ENCODE data around the gene AXDND1. TPM values are rescaled to one million over a fixed set of nuclear protein-coding genes. Genes with fewer than 3 reads are reported as not detected.

AXDND1 gene
- polyA plus RNA-seq, 1 experiment: 0.27 TPM

GRCh38 chr1:179549368-179549700 lies 183.6 kb downstream of the AXDND1 start:
- TF ChIP-seq, protein P1, sequence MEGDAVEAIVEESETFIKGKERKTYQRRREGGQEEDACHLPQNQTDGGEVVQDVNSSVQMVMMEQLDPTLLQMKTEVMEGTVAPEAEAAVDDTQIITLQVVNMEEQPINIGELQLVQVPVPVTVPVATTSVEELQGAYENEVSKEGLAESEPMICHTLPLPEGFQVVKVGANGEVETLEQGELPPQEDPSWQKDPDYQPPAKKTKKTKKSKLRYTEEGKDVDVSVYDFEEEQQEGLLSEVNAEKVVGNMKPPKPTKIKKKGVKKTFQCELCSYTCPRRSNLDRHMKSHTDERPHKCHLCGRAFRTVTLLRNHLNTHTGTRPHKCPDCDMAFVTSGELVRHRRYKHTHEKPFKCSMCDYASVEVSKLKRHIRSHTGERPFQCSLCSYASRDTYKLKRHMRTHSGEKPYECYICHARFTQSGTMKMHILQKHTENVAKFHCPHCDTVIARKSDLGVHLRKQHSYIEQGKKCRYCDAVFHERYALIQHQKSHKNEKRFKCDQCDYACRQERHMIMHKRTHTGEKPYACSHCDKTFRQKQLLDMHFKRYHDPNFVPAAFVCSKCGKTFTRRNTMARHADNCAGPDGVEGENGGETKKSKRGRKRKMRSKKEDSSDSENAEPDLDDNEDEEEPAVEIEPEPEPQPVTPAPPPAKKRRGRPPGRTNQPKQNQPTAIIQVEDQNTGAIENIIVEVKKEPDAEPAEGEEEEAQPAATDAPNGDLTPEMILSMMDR (IDR thresholded peaks at IDR 0.05; ENCODE audit: insufficient read depth, low read depth, low read length): no peak
- ChIA-PET CTCF (no interaction called here), POLR2A (no interaction called here)
- H3K36me3 ChIP-seq (ENCODE audit: control insufficient read depth, insufficient read depth, low read length): no peaks in the 10 kb centered on the region
- DNase-seq (ENCODE audit: low read depth): no peak
- no peak overlapping the region for H3K4me3 ChIP-seq (ENCODE audit: low read depth, low read length)
- H3K27me3 ChIP-seq (ENCODE audit: control insufficient read depth, insufficient read depth, low read length): no peaks in the 10 kb centered on the region

- DNase-seq (ENCODE audit: low read depth): peak; percentile 39
- Histone ChIP-seq H3K36me3 (ENCODE audit: control insufficient read depth, insufficient read depth, low read length) (no peaks in the 10 kb centered on the region), H3K27me3 (ENCODE audit: control insufficient read depth, insufficient read depth, low read length) (no peaks in the 10 kb centered on the region), H3K4me3 (ENCODE audit: low read depth, low read length) (no peak overlapping the region)
- CTCF ChIA-PET: interaction anchor here (1.4 kb wide), 1 partner anchor 9 kb away, joined by 4 read pairs; no protein-coding TSS in a partner anchor
- TF ChIP-seq, protein P1 (IDR thresholded peaks at IDR 0.05; ENCODE audit: insufficient read depth, low read depth, low read length): no peak
- POLR2A ChIA-PET: no interaction called here
Measured at GRCh38 chr1:179550746-179551682, 185.2 kb downstream of the AXDND1 start.

DNA sequence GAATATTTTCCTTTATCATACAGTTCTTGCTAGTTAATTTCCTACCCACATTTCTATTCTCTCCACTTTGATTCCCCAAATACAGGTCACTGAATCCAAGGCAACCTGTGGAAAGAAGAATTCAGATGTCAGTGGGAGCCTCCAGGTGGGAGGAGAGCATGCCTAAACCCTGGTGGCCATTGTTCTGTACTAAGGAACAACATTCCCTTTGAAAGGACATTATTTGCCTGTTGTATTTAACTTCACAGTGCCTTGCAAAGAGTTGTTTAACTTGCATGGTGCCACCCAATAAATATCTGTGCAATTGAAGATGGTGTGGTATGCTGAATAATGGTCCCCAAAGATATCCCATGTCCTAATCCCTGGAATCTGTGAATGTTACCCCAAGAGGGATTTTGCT lies 188.7 kb downstream of the AXDND1 start:
- TF ChIP-seq, protein P1 (IDR thresholded peaks at IDR 0.05; ENCODE audit: insufficient read depth, low read depth, low read length): no peak
- no peak for DNase-seq (ENCODE audit: low read depth)
- H3K4me3 ChIP-seq (ENCODE audit: low read depth, low read length): no peak overlapping the region
- POLR2A ChIA-PET: no interaction called here
- CTCF ChIA-PET: no interaction called here
- no peaks in the 10 kb centered on the region for H3K27me3 ChIP-seq (ENCODE audit: control insufficient read depth, insufficient read depth, low read length)
- H3K36me3 ChIP-seq (ENCODE audit: control insufficient read depth, insufficient read depth, low read length): no peaks in the 10 kb centered on the region

DNA sequence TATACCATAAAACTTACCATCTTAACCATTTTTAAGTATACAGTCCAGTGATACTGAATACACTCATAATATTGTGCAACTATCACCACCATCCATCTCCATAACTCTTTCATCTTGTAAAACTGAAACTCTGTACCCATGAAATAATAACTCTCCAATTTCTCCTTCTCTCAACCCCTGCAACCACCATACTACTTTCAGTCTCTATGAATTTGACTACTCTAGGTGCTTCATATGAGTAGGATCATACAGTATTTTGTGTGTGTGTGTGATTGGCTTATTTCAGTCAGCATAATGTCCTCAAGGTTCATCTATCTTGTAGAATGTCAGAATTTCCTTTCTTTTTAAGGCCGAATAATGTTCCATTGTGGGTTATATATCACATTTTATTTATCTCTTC lies 192.3 kb downstream of the AXDND1 start:
- Histone ChIP-seq H3K36me3 (ENCODE audit: control insufficient read depth, insufficient read depth, low read length) (no peaks in the 10 kb centered on the region), H3K27me3 (ENCODE audit: control insufficient read depth, insufficient read depth, low read length) (no peaks in the 10 kb centered on the region), H3K4me3 (ENCODE audit: low read depth, low read length) (no peak overlapping the region)
- POLR2A ChIA-PET: no interaction called here
- TF ChIP-seq, protein P1 (IDR thresholded peaks at IDR 0.05; ENCODE audit: insufficient read depth, low read depth, low read length): no peak
- CTCF ChIA-PET: no interaction called here
- no peak for DNase-seq (ENCODE audit: low read depth)

DNA sequence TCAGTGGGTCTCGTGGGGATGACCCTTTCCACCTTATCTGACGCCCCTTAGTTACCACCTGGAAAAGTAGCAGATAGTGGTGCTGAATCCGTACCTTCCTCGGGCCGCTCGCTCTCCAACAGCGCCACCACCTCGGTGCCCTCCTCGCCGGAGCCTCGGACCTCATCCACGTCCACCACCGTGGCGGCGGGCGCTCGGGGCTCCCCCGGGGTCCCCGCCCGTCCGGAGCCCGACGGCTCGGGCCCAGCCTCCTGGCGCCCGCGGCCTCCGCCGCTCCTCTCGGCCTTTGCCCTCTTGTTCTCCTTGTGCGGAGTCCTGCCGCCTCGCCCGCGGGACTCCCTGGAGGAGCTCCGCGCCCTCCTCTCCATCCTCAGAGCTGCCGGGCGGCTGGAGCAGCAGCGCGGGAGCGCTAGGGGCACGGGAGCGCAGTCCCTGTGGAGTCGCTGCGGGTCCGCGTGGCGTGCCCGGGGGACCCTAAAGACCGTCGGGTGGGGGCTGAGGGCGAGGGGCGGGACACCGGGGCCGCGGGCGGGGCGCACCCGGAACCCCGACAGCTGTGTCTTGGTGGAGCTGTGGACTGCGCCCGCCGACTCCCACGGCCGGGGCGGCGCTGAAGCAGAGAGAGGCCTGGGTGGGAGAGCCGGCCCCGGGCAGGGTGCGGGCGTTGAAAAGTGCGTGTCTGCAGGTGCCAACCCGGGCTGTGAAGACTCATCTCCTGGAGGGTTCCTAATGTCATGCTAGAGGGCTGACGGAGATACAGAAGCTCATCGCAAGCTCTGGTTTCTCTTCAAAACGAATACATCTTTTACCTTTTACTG lies 209.9 kb downstream of the AXDND1 start, which contains the start of gene NPHS2:
Gene NPHS2 (minus strand): TSS at position 452 of the 818 bp plus-strand sequence. CDS start 84 bp downstream, at position 368.
- Histone ChIP-seq H3K27me3 (ENCODE audit: control insufficient read depth, insufficient read depth, low read length) (peaks cover 17% of the 10 kb centered on the region), H3K36me3 (ENCODE audit: control insufficient read depth, insufficient read depth, low read length) (no peaks in the 10 kb centered on the region), H3K4me3 (ENCODE audit: low read depth, low read length) (no peak within 1 kb of the TSS)
- ChIA-PET CTCF (no interaction called here), POLR2A (no interaction called here)
- TF ChIP-seq, protein P1 (IDR thresholded peaks at IDR 0.05; ENCODE audit: insufficient read depth, low read depth, low read length): no peak
- no peak for DNase-seq (ENCODE audit: low read depth)

Data from BJ (cell line).